Endothelial cell of hepatic sinusoid (primary cell): ENCODE data around the gene HRC.

ENCODE experiments used
- in situ Hi-C: cut with HindIII; loops from 2 replicates; pipeline ENCODE4 v1.10.0; 2017; ENCODE audit warnings: low sequenced_read_pairs

The HRC gene

DNA sequence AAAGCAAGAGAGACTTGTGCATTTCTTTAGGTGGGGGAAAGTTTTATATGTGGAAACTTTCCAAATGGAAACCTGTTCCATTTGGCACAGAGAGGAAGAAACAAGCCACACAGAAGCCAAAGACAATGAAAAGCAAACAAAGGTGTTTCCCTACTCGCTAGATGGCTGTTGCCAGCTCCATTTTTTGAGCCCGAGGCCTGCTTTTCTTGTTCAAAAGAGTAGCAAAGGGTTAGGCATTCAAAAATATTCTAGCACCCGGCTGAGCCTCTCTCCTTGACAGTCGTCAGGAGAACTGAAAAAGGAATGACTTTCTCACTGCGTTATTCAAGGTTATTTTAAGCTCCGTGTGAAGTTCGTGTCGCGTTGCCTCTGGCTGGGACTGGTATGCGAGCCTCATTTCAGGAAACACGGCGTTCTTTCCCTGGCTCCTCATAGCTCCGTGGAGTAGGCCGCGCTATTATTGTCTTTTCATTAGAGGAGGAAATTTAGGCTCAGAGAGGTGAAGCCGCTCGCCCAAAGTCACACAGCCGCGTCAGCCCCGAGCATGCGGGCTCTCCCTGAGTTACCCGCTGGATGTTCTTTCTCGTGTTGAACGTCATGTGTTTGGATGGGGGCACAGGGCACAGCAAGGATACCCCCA lies 10.0 kb upstream of the HRC start:
- in situ Hi-C loops: no loop called here

GRCh38 chr19:49161987-49162386 lies 6.8 kb upstream of the HRC start:
- in situ Hi-C loops: no loop called here

DNA sequence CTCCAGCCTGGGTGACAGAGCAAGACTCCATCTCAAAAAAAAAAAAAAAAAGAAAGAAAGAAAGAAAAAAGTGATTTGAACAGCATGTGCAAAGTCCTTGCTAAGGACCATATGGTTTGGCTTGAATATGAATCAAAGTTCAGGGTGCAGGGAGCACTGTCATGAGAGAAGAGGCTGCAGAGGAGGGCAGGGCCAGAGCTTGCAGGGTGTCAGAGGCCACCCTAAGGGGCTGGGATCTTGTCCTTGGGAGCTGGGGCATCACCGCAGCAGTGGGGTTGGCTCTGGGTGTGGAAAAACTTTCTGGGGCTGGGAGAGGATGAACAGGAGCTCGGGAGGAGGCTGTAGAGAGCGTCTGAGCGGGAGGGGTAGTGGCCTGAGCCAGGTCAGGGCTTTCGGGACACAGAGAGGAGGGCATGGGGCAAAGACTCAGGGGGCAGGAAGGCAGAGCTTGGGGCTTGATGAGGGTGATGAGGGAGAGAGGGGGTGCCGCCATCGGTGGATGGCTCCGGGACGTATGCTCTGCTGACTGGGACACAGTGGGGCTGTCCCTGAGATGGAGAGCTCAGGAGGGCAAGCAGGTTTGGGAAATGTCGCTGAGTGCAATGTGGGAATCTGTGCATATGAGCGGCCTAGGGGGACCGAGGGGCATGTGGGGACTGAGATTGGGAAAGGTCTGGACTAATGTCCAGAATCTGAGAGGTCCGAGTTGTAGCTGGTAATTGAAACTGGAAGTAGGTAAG lies 5.4 kb upstream of the HRC start:
- in situ Hi-C loops: no loop called here

DNA sequence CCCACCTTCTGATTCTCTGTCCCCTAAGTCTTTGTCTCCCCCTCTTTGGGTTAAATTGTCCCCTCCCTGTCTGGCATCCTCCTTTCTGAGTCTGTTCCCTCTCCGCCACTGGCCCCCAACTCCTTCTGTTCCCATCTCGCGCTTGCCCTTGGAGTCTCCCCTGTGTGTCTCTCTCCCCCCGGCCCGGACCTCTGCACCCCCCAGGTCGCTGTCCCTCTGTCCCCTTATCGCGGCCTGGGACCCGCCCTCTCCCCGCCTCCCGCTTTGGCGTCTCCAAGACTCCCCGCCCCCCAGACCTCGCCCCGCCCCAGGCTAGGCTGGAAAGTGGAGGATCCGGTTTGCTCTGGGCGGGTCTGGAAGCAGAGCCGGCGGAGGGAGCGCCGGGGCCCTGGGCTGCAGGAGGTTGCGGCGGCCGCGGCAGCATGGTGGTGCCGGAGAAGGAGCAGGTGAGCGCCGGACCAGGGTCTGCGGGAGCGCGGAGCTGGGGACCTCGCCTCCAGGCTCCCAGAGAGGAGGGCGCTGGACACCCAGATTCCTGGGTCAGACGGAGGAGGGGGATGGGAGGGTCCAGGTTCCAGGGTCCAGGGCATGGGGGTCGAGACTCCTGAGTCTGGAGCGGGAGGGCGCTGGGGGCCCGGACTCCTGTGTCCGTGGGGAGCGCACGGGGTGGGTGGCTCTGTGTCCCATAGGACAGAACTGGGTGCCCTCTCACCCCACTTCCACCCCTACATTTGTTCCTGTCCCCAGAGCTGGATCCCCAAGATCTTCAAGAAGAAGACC lies 2.4 kb upstream of the HRC start, which contains the start of gene TRPM4:
TSS of gene TRPM4 (plus strand) at position 348 of the 780 bp plus-strand sequence. CDS start at position 423, 75 bp downstream.
- in situ Hi-C loops: no loop called here

DNA sequence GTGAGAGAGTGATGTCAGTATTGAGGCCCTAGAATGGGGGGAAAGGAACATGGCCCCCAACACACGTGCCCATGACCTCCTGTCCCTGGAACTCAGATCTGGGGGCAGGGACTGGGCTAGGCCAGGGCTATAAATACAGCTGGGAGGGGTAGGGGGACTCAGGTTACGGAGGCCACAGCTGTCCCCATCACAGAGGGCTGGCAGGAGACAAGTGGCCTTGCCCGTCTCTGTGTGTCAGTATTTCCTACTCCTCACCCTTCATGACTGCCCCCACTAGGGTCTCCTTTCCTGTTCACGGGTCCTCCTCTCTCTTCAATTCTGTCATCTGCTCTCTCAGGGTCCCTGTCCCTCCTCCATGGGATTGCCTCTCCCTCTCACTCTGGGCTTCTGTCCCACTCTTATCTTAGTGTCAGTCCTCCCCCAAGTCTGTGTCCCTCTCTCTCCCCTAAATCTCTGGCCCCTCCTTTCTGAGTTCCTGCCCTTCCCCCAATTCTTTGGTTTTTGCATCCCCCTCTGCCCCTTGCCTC lies 687 bp upstream of the HRC start:
- in situ Hi-C loops: no loop called here

DNA sequence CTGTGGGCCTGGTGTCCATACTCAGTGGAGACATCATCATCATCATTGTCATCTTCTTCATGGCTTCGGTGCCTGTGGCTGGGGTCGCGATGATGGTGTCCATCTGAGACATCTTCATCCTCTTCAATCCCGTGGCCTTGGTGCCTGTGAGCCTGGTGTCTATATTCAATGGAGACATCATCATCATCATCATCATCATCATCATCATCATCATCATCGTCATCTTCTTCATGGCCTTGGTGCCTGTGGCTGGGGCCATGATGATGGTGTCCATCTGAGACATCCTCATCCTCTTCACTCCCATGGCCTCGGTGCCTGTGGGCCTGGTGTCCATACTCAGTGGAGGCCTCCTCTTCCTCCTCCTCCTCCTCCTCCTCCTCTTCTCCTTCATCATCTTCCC lies 917 bp downstream of the HRC start:
- in situ Hi-C loops: no loop called here

GRCh38 chr19:49153167-49153809 lies 1.9 kb downstream of the HRC start:
- in situ Hi-C loops: no loop called here

DNA sequence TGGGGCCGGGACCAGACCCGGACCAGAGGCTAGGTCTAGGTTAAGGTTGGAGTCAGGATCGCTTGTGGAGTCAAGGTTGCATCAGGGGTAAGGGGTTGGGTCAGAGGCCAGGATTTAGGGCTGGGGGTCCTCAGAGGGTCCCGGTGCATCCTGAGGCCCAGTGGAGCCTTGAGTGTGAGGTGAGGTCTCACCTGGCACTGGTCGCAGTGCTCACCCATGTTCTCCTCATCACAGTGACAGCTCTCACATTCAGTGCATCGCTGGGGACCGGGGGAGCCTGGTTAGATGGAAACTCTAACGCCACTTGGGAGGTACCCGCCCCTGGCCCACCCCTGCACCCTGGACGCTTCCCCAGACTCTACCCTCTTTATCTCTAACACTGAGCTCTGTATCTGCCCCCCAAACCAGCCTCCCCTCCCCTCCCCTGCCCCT lies 3.1 kb downstream of the HRC start:
- in situ Hi-C loops: no loop called here

DNA sequence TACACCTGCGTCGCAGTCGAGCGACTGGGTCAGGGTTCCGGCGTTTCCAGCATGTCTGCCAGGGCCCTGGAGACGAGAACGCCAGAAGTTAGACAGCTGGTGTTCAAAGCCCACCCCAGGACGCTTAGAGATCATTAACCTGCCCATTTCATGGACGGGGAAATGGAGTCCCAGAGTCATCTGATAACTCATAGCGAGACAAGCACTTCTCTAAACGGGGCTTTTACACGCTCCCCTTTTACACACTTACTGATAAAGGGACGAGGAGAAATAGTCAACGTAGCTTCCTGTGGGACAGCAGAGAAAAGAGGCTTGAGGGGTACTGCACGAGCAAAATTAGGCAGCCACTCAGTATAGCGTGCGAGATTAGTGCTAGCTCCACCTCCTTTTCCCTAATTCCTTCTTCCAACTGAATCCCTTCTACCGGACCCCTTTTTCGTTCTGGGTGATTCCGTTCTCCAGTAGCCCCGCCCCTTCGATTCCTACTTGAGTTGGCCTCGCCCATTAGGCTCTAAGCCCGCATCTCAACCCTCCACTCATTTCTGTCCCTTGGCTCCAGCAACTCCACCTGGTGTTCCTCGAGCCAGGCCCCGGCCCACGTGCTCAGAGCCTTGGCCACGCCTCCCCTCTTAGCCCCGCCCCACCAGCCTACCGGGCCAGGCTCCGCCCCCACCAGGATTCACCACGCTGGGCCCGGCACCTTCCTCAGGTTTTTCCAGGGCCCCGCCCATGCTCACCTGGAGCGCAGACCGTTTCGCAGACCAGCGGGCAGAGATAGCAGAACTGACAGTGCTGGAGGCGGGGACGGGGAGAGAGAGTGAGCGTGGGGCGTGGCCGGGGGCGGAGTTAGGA lies 3.7 kb downstream of the HRC start:
- in situ Hi-C loops: no loop called here

GRCh38 chr19:49150944-49151243 lies 4.3 kb downstream of the HRC start:
- in situ Hi-C loops: no loop called here

DNA sequence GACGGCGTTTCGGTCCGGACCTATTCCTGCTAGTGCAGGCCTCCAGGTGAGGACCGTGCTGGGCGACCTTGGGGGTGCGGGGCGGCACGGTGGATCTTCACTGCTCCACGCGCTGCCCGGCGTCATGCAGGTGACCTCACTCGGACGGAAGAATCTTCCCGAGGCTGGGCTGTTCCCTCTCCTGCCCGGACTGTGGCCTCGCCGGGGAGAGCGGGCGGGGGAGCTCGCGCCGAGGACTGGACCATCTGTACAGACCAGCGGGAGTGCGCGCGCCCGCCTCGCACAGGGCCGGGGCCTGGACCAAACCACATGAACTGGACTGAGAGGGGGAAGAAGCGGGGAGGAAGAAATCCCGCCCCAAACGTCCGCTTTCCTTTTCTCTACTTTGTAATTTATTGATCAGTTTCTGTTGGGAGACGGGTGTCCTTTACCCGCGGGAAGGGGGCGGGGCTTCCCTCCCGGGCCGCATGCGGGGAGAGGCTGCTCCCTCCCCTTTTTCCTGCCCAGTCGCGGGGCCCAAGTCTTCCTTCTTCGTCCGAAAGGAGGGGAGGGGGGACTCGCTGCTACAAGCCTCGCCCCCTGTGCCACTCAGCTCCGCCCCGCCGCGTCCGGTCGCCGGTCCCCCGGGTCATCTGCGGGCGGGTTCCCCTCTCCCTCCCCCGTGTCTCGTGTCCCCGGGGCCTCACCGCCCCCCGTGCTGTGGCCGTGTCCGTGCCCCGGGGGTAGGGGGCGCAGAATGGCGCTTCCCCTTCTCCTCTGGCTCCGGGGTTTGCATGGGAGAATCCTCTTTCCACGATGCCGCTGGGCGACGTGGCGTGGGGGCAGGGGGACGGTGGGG lies 4.9 kb downstream of the HRC start:
- in situ Hi-C loops: no loop called here

- in situ Hi-C loops: loop anchor here (5.0 kb wide), 1 partner anchor 48 kb away; no protein-coding TSS in a partner anchor
Observed at GRCh38 chr19:49149652-49150105, 5.5 kb downstream of the HRC start.

GRCh38 chr19:49148784-49149651 lies 6.2 kb downstream of the HRC start:
- in situ Hi-C loops: loop anchor here (5.0 kb wide), 1 partner anchor 48 kb away; no protein-coding TSS in a partner anchor

DNA sequence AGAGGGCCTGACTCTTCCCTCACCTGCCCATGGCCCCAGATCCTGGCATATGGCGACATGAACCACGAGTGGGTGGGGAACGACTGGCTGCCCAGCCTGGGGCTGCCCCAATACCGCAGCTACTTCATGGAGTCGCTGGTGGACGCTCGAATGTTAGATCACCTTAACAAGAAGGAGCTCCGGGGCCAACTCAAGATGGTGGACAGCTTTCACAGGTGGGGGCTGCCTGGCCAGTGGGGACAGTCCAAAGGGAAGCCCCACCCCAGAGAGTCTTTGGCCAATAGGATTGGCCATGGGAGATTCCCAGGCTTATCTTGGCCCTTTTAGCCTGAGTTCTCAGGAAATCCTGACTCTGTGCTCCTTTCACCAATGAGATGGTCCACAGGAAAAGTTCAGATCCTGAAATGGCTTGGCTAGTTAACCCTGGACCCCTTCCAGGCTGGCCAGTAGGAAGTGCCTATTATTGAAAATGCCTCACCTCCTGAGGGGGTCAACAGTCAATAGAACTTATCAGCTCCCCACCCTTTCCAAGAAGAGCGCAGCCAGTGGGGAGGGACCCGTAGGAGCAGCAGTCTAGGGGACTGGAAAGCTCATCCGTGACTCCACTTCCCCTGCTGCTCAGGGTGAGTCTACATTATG lies 7.0 kb downstream of the HRC start:
- in situ Hi-C loops: loop anchor here (5.0 kb wide), 1 partner anchor 49 kb away; no protein-coding TSS in a partner anchor

- in situ Hi-C loops: loop anchor here (5.0 kb wide), 1 partner anchor 51 kb away; no protein-coding TSS in a partner anchor
Observed at GRCh38 chr19:49146408-49146770, 8.8 kb downstream of the HRC start.

DNA sequence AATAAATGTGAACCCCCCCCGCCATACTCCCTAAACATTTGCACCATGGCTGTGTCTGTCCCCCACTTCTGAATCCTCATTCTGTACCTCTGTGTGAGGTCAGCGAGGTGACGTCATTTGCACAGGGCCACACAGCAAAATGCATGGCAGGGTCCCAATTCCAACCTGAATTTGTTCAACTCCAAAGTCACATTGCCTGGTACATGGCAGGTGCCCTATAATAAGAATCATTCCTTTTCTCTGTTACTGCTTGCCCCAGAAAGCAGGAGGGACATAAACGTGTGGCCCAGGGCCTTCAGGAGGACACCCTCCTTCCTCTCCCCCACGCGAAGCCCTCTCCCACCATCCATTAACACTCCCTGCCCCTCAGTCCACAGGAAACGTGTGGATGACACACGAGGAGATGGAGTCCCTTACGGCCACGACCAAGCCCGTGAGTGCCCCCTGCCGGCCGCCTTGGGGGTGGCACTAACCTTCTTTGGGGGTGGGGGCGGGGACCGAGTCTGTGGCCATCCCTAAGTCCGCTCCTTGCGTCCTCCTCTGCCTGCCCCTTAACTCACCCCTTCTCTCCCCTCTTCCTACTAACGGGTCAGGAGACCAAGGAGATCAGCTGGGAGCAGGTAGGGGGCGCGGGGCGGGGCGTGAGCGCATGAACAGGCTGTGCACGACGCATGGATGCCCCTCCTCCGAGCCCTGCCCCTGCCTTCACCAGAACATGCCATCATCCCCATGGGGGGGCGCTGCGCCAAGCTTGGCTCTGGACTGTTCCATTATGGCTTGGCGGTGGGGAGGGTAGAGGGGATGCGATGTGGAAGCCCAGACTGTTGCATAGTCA lies 9.4 kb downstream of the HRC start:
- in situ Hi-C loops: loop anchor here (5.0 kb wide), 1 partner anchor 52 kb away; no protein-coding TSS in a partner anchor

DNA sequence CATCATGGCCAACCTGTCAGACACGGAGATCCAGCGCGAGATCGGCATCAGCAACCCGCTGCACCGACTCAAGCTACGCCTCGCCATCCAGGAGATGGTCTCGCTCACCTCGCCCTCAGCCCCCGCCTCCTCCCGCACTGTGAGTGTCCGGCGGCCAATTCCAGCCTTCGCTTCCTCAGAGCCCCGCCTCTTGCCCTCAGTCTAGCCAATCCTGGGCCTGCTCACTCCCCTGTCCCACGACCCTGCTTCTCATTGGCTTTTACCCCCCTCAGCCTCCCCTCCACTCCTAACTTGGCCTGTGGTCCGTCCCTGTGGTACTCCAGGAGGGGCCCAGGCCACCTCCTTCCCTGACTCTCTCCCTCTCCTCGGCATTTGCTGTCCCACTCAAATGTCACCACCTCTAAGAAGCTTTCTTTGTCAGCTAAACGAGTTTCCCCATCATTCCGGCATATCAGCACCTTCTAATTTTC lies 12.3 kb downstream of the HRC start:
- in situ Hi-C loops: no loop called here
